ENCODE results near the gene WDR18.
"Not testable (repeated sequence)": the region's sequence is repeated elsewhere in the genome, so short reads cannot be mapped to it uniquely, and the experiment has no call there.

WDR18 gene

DNA sequence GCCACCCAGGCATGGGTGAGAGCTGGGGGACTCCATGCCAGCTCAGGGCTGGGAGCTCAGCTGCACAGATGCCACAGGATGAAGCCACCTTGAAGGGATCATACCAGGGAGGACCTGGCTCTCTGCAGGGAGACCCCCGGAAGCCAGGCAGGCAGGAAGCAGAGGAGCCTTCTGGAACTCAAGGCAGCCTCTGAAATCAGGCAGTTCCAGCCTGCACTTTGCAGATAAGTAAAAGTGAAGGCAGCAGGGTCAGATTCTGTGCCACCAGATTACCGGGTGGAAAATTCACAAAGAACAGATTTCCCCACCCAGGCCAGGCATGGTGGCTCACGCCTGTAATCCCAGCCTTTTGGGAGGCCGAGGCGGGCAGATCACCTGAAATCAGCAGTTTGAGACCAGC, 34.2 kb downstream of the WDR18 start:
- 0 out of 2 replicates have a peak overlapping the region, but pooled peaks have one; percentile 8 for H3K27ac ChIP-seq (ENCODE audit: low read depth, low read length)
- H3K36me3 ChIP-seq (ENCODE audit: insufficient read depth, low read length), result peaks cover 18% of the 10 kb centered on the region
- H3K9ac ChIP-seq (ENCODE audit: low read depth, low read length), result no peak overlapping the region
- no peaks in the 10 kb centered on the region for H3K9me3 ChIP-seq (ENCODE audit: insufficient read depth, low read depth, low read length)
- no peaks in the 10 kb centered on the region for H3K27me3 ChIP-seq (ENCODE audit: insufficient read depth, low read length)
- H3K4me1 ChIP-seq (ENCODE audit: insufficient read depth, low read length), result peaks cover 14% of the 10 kb centered on the region; the same call in 1 of the 2 replicates
- WGBS, result 95% methylated on average over 5 of the region's 5 CpGs
- H3K4me3 ChIP-seq (ENCODE audit: low read length), result no peak overlapping the region

DNA sequence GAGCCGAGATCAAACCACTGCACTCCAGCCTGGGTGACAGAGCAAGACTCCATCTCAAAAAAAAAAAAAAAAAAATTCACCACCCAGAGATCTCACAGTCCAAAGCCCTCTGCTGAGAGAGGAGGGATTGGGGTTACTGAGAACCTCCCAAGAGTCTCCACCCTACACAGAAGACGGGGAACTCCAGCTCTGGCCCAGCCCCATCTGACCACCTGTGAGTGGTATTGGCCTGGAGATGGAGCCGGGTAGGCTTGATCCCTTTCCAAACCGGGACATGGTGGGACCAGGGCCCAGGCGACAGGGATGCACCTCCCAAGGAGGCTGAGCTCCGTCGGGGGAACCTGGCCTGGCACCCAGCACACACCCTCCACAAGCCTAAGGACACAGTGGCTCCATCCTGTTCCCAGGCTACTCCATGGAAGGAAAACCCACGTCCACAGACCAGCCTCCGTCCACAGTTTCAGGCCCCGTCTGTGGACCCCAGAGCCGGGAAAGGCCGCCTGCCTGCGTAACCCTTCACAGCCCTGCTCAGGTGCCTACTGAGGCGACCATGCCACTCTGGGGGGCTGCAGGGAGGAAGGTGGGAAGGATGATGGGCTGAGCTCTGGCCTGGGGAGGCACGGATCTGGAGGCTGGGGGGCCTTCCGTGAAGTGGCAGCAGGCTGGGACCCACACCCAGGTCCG, 34.9 kb downstream of the WDR18 start:
- Histone ChIP-seq H3K27me3 (ENCODE audit: insufficient read depth, low read length) (no peaks in the 10 kb centered on the region), H3K4me3 (ENCODE audit: low read length) (peak overlapping the region; percentile 85), H3K36me3 (ENCODE audit: insufficient read depth, low read length) (peaks cover 12% of the 10 kb centered on the region), H3K9ac (ENCODE audit: low read depth, low read length) (peak overlapping the region; percentile 80), H3K4me1 (ENCODE audit: insufficient read depth, low read length) (peaks cover 14% of the 10 kb centered on the region; the same call in 1 of the 2 replicates), H3K9me3 (ENCODE audit: insufficient read depth, low read depth, low read length) (no peaks in the 10 kb centered on the region), H3K27ac (ENCODE audit: low read depth, low read length) (no peak overlapping the region)
- 91% methylated on average over 16 of the region's 17 CpGs for WGBS

DNA sequence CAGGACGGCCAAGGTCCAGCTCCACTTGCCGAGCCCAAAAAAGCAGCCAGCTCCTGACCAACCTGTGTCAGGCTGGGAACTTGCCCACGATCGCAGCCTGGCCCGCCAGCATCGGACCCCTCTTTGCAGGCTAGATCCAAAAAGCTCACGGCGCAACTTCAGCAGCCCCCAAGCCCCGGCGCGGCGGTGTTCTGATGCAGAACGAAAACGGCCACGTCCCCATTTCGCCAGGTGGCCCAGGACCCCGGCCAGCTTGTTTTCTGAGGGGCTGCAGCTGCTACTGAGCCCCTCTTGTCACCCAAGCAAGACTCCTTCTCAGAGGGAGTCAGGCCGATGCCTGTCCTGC, 35.4 kb downstream of the WDR18 start:
- H3K27me3 ChIP-seq (ENCODE audit: insufficient read depth, low read length), result no peaks in the 10 kb centered on the region
- H3K4me1 ChIP-seq (ENCODE audit: insufficient read depth, low read length), result peaks cover 14% of the 10 kb centered on the region; the same call in 1 of the 2 replicates
- H3K9ac ChIP-seq (ENCODE audit: low read depth, low read length), result peak overlapping the region; percentile 80
- H3K36me3 ChIP-seq (ENCODE audit: insufficient read depth, low read length), result peaks cover 8% of the 10 kb centered on the region; the same call in 1 of the 2 replicates
- no peaks in the 10 kb centered on the region for H3K9me3 ChIP-seq (ENCODE audit: insufficient read depth, low read depth, low read length)
- WGBS, result 85% methylated on average over 18 of the region's 18 CpGs
- 0 out of 2 replicates have a peak overlapping the region, but pooled peaks have one; percentile 41 for H3K27ac ChIP-seq (ENCODE audit: low read depth, low read length)
- H3K4me3 ChIP-seq (ENCODE audit: low read length), result peak overlapping the region; percentile 85

DNA sequence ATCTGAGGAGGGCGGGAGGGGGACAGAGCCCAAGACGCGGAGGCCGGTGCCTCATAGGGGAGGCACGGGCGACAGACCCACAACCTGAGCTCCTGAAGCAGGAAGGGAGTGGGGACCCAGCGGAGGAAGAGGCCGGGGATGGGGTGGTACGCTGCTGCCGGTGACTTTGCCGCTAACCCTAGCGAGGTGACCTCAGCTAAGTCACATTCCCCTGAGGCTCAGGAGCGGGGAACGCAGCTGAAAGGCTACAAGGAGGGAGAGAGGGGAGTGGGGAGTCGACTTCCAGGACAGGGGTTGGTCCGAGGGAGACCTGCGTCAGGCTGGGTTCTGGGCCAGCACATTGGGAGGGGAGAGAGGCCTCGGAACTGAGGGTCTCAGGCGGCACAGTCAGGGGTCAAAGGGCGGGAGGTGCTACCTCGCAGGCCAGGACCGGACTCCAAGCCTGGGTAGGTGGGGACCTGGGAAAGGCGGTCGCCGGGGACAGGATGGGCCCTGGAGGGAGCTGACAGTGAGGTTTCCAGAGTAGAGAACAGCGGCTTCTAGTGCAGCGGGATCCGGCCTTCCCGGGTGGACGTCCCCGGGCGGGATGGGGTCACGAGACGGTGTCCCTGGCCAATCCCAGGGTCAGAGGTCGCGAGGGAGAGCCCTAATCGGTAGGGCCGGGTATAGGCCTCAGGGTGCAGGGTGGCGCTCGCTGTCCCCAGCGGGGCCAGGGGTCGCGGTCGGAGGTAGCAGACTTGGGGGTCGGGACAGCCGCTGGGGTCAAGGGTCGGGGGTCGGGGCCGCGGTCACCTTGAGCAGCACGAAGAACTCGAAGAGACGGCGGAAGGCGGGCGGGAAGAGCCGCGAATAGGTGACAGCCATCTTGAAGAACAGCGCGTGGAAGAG, 36.1 kb downstream of the WDR18 start:
- Histone ChIP-seq H3K9me3 (ENCODE audit: insufficient read depth, low read depth, low read length) (no peaks in the 10 kb centered on the region), H3K27ac (ENCODE audit: low read depth, low read length) (peak overlapping the region; percentile 41), H3K4me3 (ENCODE audit: low read length) (peak overlapping the region; percentile 85), H3K9ac (ENCODE audit: low read depth, low read length) (peak overlapping the region; percentile 80), H3K36me3 (ENCODE audit: insufficient read depth, low read length) (peaks cover 5% of the 10 kb centered on the region; the same call in 1 of the 2 replicates), H3K27me3 (ENCODE audit: insufficient read depth, low read length) (no peaks in the 10 kb centered on the region), H3K4me1 (ENCODE audit: insufficient read depth, low read length) (peaks cover 14% of the 10 kb centered on the region; the same call in 1 of the 2 replicates)
- WGBS, result 5% methylated on average over 60 of the region's 60 CpGs

DNA sequence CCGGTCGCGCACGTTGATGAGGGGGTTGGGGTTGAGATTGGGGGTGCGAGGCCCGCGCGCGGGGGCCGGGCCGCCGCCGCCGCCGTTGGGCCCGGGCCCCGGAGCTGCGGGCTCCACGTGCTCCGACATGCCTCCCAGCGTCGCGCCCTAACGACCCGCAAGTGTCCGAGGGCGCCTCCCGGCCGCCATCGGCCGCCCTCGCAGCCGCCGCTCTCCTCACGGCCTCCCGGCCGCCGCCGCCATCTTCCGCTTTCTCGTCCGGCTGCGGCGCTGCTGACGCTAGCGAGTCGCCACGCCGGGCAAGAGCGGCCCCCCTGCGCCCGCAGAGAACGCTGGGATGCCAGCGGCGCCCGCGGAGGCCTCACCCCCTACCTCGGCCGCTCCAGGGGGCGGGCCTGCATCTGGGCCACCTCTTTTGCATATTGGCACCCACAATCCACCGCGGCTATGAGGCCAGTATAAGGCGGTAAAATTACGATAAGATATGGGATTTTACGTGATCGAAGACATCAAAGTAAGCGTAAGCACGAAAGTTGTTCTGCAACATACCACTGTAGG, 36.8 kb downstream of the WDR18 start, which contains the start of gene TMEM259:
Gene TMEM259, minus strand, starts transcription at position 256 of the 558 bp plus-strand sequence. Its CDS starts 127 bp downstream, at position 129.
- Histone ChIP-seq H3K9me3 (ENCODE audit: insufficient read depth, low read depth, low read length) (no peaks in the 10 kb centered on the region), H3K27me3 (ENCODE audit: insufficient read depth, low read length) (no peaks in the 10 kb centered on the region), H3K9ac (ENCODE audit: low read depth, low read length) (peak within 1 kb of the TSS; percentile 80), H3K4me3 (ENCODE audit: low read length) (peak within 1 kb of the TSS; percentile 85), H3K27ac (ENCODE audit: low read depth, low read length) (peak within 1 kb of the TSS; percentile 82), H3K36me3 (ENCODE audit: insufficient read depth, low read length) (peaks cover 5% of the 10 kb centered on the region; the same call in 1 of the 2 replicates), H3K4me1 (ENCODE audit: insufficient read depth, low read length) (peaks cover 10% of the 10 kb centered on the region; the same call in 1 of the 2 replicates)
- WGBS, result under 1% methylated on average over 68 of the region's 68 CpGs

DNA sequence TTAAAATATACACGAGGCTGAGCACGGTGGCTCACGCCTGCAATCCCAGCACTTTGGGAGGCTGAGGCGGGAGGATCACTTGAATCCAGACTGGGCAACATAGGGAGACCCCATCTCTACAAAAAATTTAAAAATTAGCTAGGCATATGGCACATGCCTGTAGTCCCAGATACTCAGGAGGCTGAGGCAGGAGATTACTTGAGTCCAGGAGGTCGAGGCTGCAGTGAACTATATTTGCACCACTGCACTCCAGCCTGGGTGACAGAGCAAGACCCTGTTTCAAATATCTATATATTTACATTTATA, 39.7 kb downstream of the WDR18 start:
- not testable (repeated sequence) for H3K9me3 ChIP-seq (ENCODE audit: insufficient read depth, low read depth, low read length); H3K4me1 ChIP-seq (ENCODE audit: insufficient read depth, low read length); H3K4me3 ChIP-seq (ENCODE audit: low read length); H3K27me3 ChIP-seq (ENCODE audit: insufficient read depth, low read length); H3K9ac ChIP-seq (ENCODE audit: low read depth, low read length); H3K36me3 ChIP-seq (ENCODE audit: insufficient read depth, low read length); H3K27ac ChIP-seq (ENCODE audit: low read depth, low read length)
- WGBS, result 94% methylated on average over 5 of the region's 5 CpGs

DNA sequence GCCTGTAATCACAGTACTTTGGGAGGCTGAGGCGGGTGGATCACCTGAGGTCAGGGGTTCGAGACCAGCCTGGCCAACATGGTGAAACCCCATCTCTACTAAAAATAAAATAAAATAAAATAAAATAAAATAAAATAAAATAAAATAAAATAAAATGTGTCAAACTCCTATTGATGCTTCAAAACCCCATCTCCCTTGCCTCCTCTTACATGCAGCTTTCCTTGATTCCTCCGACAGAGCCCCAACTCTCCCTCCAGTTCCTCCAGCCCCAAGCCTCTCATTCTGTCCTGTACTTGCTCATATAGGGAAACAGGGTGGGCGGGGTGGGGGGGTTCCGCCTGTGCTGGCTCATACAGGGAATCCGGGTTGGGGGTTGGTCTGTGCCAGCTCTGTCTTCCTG, 40.9 kb downstream of the WDR18 start:
- H3K27me3 ChIP-seq (ENCODE audit: insufficient read depth, low read length); H3K27ac ChIP-seq (ENCODE audit: low read depth, low read length); H3K4me1 ChIP-seq (ENCODE audit: insufficient read depth, low read length); H3K36me3 ChIP-seq (ENCODE audit: insufficient read depth, low read length); H3K4me3 ChIP-seq (ENCODE audit: low read length); H3K9ac ChIP-seq (ENCODE audit: low read depth, low read length); H3K9me3 ChIP-seq (ENCODE audit: insufficient read depth, low read depth, low read length): not testable (repeated sequence)
- WGBS, result 97% methylated on average over 5 of the region's 6 CpGs

DNA sequence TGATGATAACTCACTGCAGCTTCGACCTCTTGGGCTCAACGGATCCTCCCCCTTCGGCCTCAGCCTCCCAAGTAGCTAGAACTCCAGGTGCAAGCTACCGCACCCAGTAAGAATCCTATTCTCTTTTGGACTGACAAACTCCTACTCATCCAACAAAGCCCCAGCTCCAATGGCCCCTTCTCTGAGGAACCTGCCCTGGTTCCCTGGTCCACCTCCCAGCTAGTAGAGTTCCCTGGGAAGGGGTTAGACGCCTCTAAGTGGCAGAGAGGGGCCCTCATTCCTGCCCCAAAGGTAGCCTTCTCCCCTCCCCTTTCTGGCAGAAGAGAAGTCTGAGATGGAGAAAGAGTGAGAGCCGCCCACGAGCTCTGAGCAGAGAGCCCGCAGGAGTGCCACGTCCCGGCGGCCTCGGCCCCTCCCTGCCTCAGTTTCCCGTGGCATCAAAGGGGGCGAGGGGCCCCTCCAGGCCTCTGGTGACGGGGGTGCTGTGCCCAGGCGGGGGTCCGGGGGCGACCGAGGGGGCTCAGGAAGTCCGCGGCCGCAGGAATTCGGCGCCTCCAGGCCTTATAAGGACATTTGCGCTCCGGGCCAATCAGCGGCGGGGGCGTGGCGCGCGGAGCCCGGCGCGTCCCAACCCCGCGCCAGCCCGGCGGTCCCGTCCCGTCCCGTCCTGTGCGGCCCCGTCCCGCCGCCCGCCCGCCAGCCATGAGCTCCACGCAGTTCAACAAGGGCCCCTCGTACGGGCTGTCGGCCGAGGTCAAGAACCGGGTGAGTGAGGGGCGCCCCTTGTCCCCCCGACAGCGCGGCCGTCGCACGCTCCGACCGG, 42.0 kb downstream of the WDR18 start, which contains the start of gene CNN2:
Gene CNN2, plus strand, starts transcription at position 649 of the 823 bp plus-strand sequence. Its CDS starts 54 bp downstream, at position 703.
- 1% methylated on average over 63 of the region's 63 CpGs for whole genome bisulfite sequencing
- Histone ChIP-seq H3K9ac (ENCODE audit: low read depth, low read length) (peak within 1 kb of the TSS; percentile 97), H3K4me3 (ENCODE audit: low read length) (peak within 1 kb of the TSS; percentile 86), H3K9me3 (ENCODE audit: insufficient read depth, low read depth, low read length) (no peaks in the 10 kb centered on the region), H3K4me1 (ENCODE audit: insufficient read depth, low read length) (no peaks in the 10 kb centered on the region), H3K27ac (ENCODE audit: low read depth, low read length) (peak within 1 kb of the TSS; percentile 91), H3K36me3 (ENCODE audit: insufficient read depth, low read length) (peaks cover 15% of the 10 kb centered on the region), H3K27me3 (ENCODE audit: insufficient read depth, low read length) (no peaks in the 10 kb centered on the region)

DNA sequence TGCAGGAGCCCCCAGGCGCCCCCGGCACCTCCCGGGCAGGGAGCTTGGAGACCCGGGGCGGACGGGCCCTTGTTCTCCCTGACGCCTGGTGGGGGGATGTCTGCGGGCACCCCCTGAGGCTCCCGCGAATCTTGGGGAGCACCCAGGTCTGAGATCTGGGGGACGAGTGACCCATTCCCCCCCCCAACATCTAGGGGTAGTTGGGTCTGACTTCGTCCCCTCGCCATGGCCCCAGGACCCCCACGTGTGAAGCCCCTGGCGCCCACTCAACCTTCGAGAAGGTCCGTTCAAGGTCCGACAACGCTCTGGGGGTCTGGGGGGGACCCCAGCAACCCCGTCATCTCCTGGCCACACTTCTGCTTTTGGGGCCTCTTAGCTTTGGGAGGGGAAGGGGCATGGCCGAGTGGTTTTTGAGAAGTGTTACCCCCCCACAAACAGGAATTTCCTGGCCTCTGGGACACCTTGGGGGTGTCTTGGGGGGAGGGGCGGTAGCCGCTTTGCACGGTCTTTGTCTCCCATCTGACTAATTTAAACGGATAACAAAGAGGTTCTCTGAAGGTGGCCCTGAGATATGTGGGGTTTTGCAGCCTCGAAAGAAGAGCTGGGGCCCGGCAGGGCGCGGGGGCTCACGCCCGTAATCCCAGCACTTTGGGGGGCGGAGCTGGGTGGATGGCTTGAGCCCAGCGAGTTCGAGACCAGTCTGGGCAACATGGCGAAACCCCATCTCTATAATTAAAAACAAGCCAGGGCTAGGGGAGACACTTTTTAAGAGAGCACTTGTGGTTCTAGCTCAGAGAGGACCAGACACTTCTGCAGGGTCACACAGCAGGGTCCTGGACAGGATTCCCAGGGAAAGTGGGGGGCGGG, 42.9 kb downstream of the WDR18 start:
- H3K27ac ChIP-seq (ENCODE audit: low read depth, low read length), result peak overlapping the region; percentile 91

DNA sequence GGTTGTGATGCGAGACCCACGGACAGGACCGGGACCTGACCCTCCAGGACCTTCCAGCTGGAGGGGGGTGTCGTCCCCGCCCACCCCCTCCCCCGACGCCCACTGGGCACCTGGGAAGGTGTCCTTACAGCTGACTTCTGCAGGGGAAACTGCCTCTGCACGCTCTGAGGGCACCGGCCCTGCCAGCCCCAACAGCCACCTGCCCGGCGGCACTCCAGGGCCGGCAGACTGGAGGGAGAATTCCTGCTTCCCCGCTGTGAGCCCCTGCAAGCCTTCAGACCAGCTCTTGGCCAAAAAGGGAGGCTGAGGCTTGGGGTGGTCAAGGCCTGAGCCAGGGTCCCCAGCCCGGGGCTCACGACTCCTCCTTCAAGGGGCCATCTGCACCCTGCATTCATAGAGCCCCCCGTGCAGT, 43.5 kb downstream of the WDR18 start:
- 5% methylated on average over 16 of the region's 16 CpGs for WGBS
- Histone ChIP-seq H3K9ac (ENCODE audit: low read depth, low read length) (peak overlapping the region; percentile 97), H3K4me1 (ENCODE audit: insufficient read depth, low read length) (no peaks in the 10 kb centered on the region), H3K4me3 (ENCODE audit: low read length) (peak overlapping the region; percentile 86), H3K27me3 (ENCODE audit: insufficient read depth, low read length) (no peaks in the 10 kb centered on the region), H3K27ac (ENCODE audit: low read depth, low read length) (peak overlapping the region; percentile 91), H3K36me3 (ENCODE audit: insufficient read depth, low read length) (peaks cover 27% of the 10 kb centered on the region), H3K9me3 (ENCODE audit: insufficient read depth, low read depth, low read length) (no peaks in the 10 kb centered on the region)

More for the DNA sequence above, 42.9 kb downstream of the WDR18 start:
- H3K9me3 ChIP-seq (ENCODE audit: insufficient read depth, low read depth, low read length), result no peaks in the 10 kb centered on the region
- peak overlapping the region; percentile 97 for H3K9ac ChIP-seq (ENCODE audit: low read depth, low read length)
- H3K4me1 ChIP-seq (ENCODE audit: insufficient read depth, low read length), result no peaks in the 10 kb centered on the region
- under 1% methylated on average over 33 of the region's 36 CpGs for WGBS
- H3K4me3 ChIP-seq (ENCODE audit: low read length), result peak overlapping the region; percentile 86
- no peaks in the 10 kb centered on the region for H3K27me3 ChIP-seq (ENCODE audit: insufficient read depth, low read length)
- H3K36me3 ChIP-seq (ENCODE audit: insufficient read depth, low read length), result peaks cover 20% of the 10 kb centered on the region

Measured in HUES64 (cell line).